Vagina (tissue), 2 donors: ENCODE results near the gene SYMPK. TPM values are rescaled to one million over a fixed set of nuclear protein-coding genes. Genes with fewer than 3 reads are reported as not detected.
A peak's percentile ranks its signal among the peaks of the same experiment; 100 is the strongest.

ENCODE experiments used
- DNase-seq, 2 donors: peaks; one replicate each; pipeline ENCODE4 v3.0.0-alpha.2; 2017; ENCODE audit errors: extremely low spot score in 2 of 2
- H3K27ac ChIP-seq: fragments of 200-600 bp; sonication (generic); one replicate; pipeline ENCODE4 v1.5.1; 2019
- H3K27me3 ChIP-seq: fragments of 200-600 bp; sonication (generic); one replicate; pipeline ENCODE4 v1.5.1; 2019
- H3K36me3 ChIP-seq, 2 donors: fragments of 200-600 bp; sonication (generic); one replicate each; pipeline ENCODE4 v1.5.1; 2017 to 2019
- H3K4me1 ChIP-seq: fragments of 200-600 bp; sonication (generic); one replicate; pipeline ENCODE4 v1.5.1; 2019
- H3K4me3 ChIP-seq, 2 donors: fragments of 200-600 bp; sonication (generic); 1 replicate in 1 of 2; 2 replicates in 1 of 2; pipeline ENCODE4 v1.5.1; 2016 to 2019
- H3K9me3 ChIP-seq: fragments of 200-600 bp; sonication (generic); one replicate; pipeline ENCODE4 v1.5.1; 2019
- POLR2A ChIP-seq, 2 donors: fragments of 450-650 bp; IDR thresholded peaks; one replicate each; pipeline ENCODE4 v1.6.1; 2017; ENCODE audit warnings: antibody characterized with exemption in 2 of 2, mild to moderate bottlenecking in 2 of 2, moderate library complexity in 2 of 2
- POLR2AphosphoS5 ChIP-seq, 2 donors: sonication (generic); formaldehyde crosslinking; IDR thresholded peaks; one replicate each; pipeline ENCODE4 v1.9.0; 2017; ENCODE audit warnings: antibody characterized with exemption in 2 of 2, mild to moderate bottlenecking in 2 of 2, low read depth in 1 of 2; ENCODE audit not compliant: insufficient read depth in 1 of 2
- intact Hi-C: fragments of 100-400 bp; cut with DNase I; formaldehyde crosslinking; loops from one replicate; pipeline ENCODE4 v1.15.1; 2023
- total RNA-seq: library from RNA; depleted of rRNA; stranded (reverse); fragments of >200 nt; gene quantifications from one replicate; pipeline ENCODE4 v1.2.3, GENCODE V29; 2016
- TF ChIP-seq, protein P1 (sequence below), 3 experiments: fragments of 450-650 bp in 2 of 3; fragments of 200-600 bp in 1 of 3; sonication (generic) in 1 of 3; IDR thresholded peaks; one replicate each; pipeline ENCODE4 v1.5.1; 2017 to 2019; ENCODE audit warnings: antibody characterized with exemption in 3 of 3, mild to moderate bottlenecking in 2 of 3, moderate library complexity in 2 of 3

SYMPK gene
- total RNA-seq, 1 donor from 2014 or later = 43.2 TPM

DNA sequence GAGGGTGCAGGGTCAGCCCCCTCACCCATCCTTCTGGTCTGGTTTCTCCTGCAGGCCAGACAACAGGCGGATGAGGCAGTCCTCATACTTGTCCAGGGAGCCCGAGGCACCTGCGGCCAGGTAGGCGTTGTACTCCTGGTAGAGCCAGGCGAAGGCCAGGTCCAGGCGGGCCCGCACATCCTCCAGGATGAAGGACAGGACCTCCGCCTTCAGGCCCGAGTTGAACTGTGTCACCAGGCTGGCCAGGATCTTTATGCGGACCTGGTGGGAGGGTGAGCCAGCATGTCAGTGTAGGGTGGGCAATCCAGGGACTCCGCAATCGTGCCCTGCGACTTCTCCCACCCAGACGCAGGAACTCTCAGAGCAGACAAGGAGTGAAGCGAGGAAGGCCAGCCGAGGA is 34.0 kb downstream of the SYMPK start:
- no peaks in the 10 kb centered on the region for H3K27me3 ChIP-seq
- no peaks in the 10 kb centered on the region for H3K9me3 ChIP-seq
- H3K36me3 ChIP-seq = peaks cover 3 to 84% of the 10 kb centered on the region in 2 donors
- TF ChIP-seq POLR2A (IDR thresholded peaks at IDR 0.05) (no peak), POLR2AphosphoS5 (IDR thresholded peaks at IDR 0.05; ENCODE audit: insufficient read depth in 1 of 2, low read depth in 1 of 2) (no peak)
- TF ChIP-seq, protein P1, sequence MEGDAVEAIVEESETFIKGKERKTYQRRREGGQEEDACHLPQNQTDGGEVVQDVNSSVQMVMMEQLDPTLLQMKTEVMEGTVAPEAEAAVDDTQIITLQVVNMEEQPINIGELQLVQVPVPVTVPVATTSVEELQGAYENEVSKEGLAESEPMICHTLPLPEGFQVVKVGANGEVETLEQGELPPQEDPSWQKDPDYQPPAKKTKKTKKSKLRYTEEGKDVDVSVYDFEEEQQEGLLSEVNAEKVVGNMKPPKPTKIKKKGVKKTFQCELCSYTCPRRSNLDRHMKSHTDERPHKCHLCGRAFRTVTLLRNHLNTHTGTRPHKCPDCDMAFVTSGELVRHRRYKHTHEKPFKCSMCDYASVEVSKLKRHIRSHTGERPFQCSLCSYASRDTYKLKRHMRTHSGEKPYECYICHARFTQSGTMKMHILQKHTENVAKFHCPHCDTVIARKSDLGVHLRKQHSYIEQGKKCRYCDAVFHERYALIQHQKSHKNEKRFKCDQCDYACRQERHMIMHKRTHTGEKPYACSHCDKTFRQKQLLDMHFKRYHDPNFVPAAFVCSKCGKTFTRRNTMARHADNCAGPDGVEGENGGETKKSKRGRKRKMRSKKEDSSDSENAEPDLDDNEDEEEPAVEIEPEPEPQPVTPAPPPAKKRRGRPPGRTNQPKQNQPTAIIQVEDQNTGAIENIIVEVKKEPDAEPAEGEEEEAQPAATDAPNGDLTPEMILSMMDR (IDR thresholded peaks at IDR 0.05) = no peak
- intact Hi-C loops = no loop called here
- peak in 1 of 2 donors; percentile 76 for DNase-seq
- H3K4me1 ChIP-seq = no peaks in the 10 kb centered on the region
- no peak overlapping the region for H3K27ac ChIP-seq
- no peak overlapping the region for H3K4me3 ChIP-seq

DNA sequence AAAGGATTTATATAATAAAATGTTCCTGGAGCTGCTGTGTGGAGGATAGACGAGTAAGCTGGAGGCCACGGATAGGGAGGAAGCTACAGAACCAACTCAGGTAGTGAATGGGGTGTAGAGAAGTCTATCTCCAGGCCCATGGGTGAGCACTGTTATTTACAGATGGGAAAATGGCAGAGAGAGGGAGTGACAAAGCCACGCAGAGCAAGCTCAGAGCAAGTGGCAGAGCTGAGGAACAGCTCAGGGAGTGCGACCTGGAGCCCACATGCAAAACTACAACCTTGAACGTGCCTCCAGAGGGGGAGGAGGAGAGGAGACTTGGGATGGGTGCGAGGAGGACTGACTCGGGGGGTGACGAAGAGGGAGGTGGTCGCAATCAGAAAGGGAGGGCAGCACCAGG is 34.4 kb downstream of the SYMPK start:
- intact Hi-C loops = no loop called here

DNA sequence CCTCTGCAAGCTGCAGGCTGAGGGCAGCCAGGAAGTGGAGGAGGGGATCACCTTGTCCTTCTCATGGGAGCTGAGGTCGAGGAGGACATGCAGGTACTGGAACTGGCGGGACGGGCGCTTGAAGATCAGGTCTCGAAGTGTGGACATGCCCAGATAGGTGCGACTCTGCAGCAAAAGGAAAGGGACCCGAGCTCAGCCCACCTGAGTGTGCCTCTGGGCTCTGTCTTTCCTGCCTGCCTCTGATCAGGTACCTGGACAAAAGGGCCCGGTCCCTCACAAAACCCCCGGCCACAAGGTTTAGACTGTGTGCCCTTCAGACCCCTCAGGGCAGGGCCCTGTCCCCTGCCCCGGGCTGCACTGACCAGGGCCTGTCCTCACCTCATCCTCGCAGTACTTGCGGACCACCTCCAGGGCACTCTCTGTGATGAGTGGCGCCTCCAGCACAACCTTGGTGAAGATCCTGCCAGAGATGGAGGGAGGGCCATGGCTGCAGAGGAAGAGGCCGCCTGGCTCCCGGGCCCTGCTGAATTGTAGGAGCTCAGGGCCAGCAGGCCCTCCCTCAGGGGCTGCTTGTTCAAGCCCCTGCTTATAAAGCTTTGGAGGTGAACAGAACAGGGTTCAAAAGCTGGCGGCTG is 35.4 kb downstream of the SYMPK start:
- Histone ChIP-seq H3K36me3 (peaks cover 3 to 77% of the 10 kb centered on the region in 2 donors), H3K9me3 (no peaks in the 10 kb centered on the region), H3K27me3 (no peaks in the 10 kb centered on the region), H3K4me1 (no peaks in the 10 kb centered on the region), H3K4me3 (no peak overlapping the region), H3K27ac (no peak overlapping the region)
- DNase-seq = no peak
- intact Hi-C loops = no loop called here
- no peak for TF ChIP-seq POLR2A (IDR thresholded peaks at IDR 0.05)
- TF ChIP-seq, protein P1 (IDR thresholded peaks at IDR 0.05) = no peak

More for the DNA sequence above, 34.4 kb downstream of the SYMPK start:
- Histone ChIP-seq H3K9me3 (no peaks in the 10 kb centered on the region), H3K4me3 (no peak overlapping the region), H3K27me3 (no peaks in the 10 kb centered on the region), H3K36me3 (peaks cover 3 to 79% of the 10 kb centered on the region in 2 donors), H3K4me1 (no peaks in the 10 kb centered on the region), H3K27ac (no peak overlapping the region)
- no peak for TF ChIP-seq POLR2A (IDR thresholded peaks at IDR 0.05)
- no peak for TF ChIP-seq POLR2AphosphoS5 (IDR thresholded peaks at IDR 0.05; ENCODE audit: insufficient read depth in 1 of 2, low read depth in 1 of 2)
- TF ChIP-seq, protein P1 (IDR thresholded peaks at IDR 0.05) = no peak
- DNase-seq = no peak

DNA sequence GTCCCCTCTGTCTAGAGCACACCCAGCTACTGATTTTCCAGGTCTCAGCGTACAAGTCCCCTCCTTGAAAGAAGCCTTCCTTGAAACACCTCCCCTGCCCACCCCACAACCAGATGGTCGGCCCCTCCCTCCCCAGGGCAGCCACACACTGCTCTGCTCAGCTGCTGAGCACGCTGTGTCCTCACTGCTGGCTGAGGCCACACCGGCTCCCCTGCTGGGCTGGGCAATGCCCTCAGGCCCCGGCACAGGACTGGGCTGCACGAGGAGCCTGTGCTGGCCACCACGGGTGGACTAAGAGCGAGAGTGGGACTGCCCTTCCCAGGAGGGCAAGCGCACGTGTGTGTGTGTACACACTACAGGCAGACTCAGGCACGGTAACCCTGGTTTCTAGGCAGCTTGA is 36.0 kb downstream of the SYMPK start:
- no peaks in the 10 kb centered on the region for H3K4me1 ChIP-seq
- no peak for DNase-seq
- H3K27me3 ChIP-seq = no peaks in the 10 kb centered on the region
- peaks cover 3 to 75% of the 10 kb centered on the region in 2 donors for H3K36me3 ChIP-seq
- intact Hi-C loops = no loop called here
- no peaks in the 10 kb centered on the region for H3K9me3 ChIP-seq
- no peak overlapping the region for H3K27ac ChIP-seq
- TF ChIP-seq POLR2AphosphoS5 (IDR thresholded peaks at IDR 0.05; ENCODE audit: insufficient read depth in 1 of 2, low read depth in 1 of 2) (no peak), POLR2A (IDR thresholded peaks at IDR 0.05) (no peak)
- TF ChIP-seq, protein P1 (IDR thresholded peaks at IDR 0.05) = no peak
- no peak overlapping the region for H3K4me3 ChIP-seq
